ENCODE data around the gene HECA.
"Not testable (repeated sequence)": the region's sequence is repeated elsewhere in the genome, so short reads cannot be mapped to it uniquely, and the experiment has no call there.

The HECA gene

DNA sequence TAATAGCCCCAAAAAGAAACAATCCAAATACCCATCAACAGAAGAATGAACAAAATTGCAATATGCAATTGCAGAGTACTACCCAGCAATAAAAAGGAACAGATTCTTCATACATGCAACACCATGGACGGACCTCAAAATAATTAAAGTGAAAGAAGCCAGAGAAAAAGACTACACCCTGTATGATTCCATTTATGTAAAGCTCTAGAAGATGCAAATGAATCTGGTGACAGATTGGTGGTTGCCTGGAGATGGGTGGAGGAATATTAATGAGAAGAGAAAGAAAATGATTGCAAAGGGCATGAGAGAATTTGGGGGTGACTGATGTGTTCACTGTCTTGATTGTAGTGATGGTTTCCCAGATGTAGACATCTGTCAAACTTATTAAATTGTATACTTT, 51.8 kb downstream of the HECA start:
- Histone ChIP-seq H3K27ac (ENCODE audit: low read depth, low read length) (no peak overlapping the region), H3K36me3 (ENCODE audit: control insufficient read depth in 5 of 5, insufficient read depth in 5 of 5, low read length in 5 of 5) (peaks cover 0 to 6% (median 1%) of the 10 kb centered on the region in 5 donors), H3K27me3 (ENCODE audit: control insufficient read depth in 5 of 5, insufficient read depth in 4 of 5, low read length in 5 of 5) (no peaks in the 10 kb centered on the region), H3K4me3 (ENCODE audit: low read depth in 1 of 5, low read length in 5 of 5) (no peak overlapping the region), H3K9ac (ENCODE audit: low read length in 5 of 5) (no peak overlapping the region), H3K9me3 (ENCODE audit: control insufficient read depth in 5 of 5, low read length in 5 of 5) (no peaks in the 10 kb centered on the region), H3K4me1 (ENCODE audit: control insufficient read depth in 5 of 5, insufficient read depth in 5 of 5, low read length in 5 of 5) (no peaks in the 10 kb centered on the region)

DNA sequence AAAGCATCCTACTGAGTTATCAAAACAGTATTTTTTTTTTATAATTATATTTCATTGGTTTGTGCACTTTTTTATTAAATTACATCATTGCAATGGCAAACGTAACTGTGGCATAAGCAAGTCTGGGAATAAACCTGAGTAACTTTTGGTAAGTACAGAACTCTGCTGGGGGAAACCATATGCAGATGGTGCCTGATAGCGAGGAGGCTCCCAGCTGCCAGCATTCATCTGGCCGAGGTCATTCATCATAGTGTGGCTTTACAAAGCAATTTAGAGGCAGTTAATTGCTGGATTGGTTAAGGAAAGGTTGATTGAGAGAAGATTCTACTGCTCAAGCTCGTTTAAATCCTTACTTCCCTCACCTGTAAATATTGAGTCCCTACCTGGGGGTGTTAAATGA, 52.6 kb downstream of the HECA start:
- H3K36me3 ChIP-seq (ENCODE audit: control insufficient read depth in 5 of 5, insufficient read depth in 5 of 5, low read length in 5 of 5): peaks cover 0 to 4% (median 0%) of the 10 kb centered on the region in 5 donors
- H3K9me3 ChIP-seq (ENCODE audit: control insufficient read depth in 5 of 5, low read length in 5 of 5): no peaks in the 10 kb centered on the region
- no peak overlapping the region for H3K4me3 ChIP-seq (ENCODE audit: low read depth in 1 of 5, low read length in 5 of 5)
- no peaks in the 10 kb centered on the region for H3K27me3 ChIP-seq (ENCODE audit: control insufficient read depth in 5 of 5, insufficient read depth in 4 of 5, low read length in 5 of 5)
- no peak overlapping the region for H3K27ac ChIP-seq (ENCODE audit: low read depth, low read length)
- no peak overlapping the region for H3K9ac ChIP-seq (ENCODE audit: low read length in 5 of 5)
- H3K4me1 ChIP-seq (ENCODE audit: control insufficient read depth in 5 of 5, insufficient read depth in 5 of 5, low read length in 5 of 5): no peaks in the 10 kb centered on the region

DNA sequence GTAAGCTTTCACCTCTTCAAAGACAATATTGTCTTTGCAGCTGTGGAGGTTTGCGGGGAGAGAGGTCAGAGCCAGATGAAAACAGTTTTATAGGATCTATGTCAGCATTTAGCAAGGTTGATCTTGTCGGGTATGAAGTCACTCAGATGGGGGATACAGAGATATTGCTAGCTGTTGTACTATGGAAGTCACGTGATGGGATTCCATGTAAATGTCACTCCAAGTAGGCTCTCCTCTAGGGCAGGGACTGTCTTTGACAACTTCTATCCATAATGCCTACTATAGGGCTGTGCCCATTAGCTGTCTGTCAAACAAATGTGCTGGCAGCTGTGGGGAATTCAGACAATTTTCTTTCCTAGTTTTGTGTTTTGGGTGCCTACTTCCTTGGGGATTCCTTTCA, 54.8 kb downstream of the HECA start:
- Histone ChIP-seq H3K4me3 (ENCODE audit: low read depth in 1 of 5, low read length in 5 of 5) (no peak overlapping the region), H3K9ac (ENCODE audit: low read length in 5 of 5) (no peak overlapping the region), H3K9me3 (ENCODE audit: control insufficient read depth in 5 of 5, low read length in 5 of 5) (no peaks in the 10 kb centered on the region), H3K27ac (ENCODE audit: low read depth, low read length) (no peak overlapping the region), H3K36me3 (ENCODE audit: control insufficient read depth in 5 of 5, insufficient read depth in 5 of 5, low read length in 5 of 5) (no peaks in the 10 kb centered on the region), H3K4me1 (ENCODE audit: control insufficient read depth in 5 of 5, insufficient read depth in 5 of 5, low read length in 5 of 5) (no peaks in the 10 kb centered on the region), H3K27me3 (ENCODE audit: control insufficient read depth in 5 of 5, insufficient read depth in 4 of 5, low read length in 5 of 5) (no peaks in the 10 kb centered on the region)

GRCh38 chr6:139194740-139195139, 59.9 kb downstream of the HECA start:
- H3K4me1 ChIP-seq (ENCODE audit: control insufficient read depth in 5 of 5, insufficient read depth in 5 of 5, low read length in 5 of 5): no peaks in the 10 kb centered on the region
- H3K27me3 ChIP-seq (ENCODE audit: control insufficient read depth in 5 of 5, insufficient read depth in 4 of 5, low read length in 5 of 5): no peaks in the 10 kb centered on the region
- H3K36me3 ChIP-seq (ENCODE audit: control insufficient read depth in 5 of 5, insufficient read depth in 5 of 5, low read length in 5 of 5): no peaks in the 10 kb centered on the region
- no peak overlapping the region for H3K4me3 ChIP-seq (ENCODE audit: low read depth in 1 of 5, low read length in 5 of 5)
- no peak overlapping the region for H3K27ac ChIP-seq (ENCODE audit: low read depth, low read length)
- H3K9me3 ChIP-seq (ENCODE audit: control insufficient read depth in 5 of 5, low read length in 5 of 5): no peaks in the 10 kb centered on the region
- H3K9ac ChIP-seq (ENCODE audit: low read length in 5 of 5): no peak overlapping the region

- Histone ChIP-seq H3K9ac (ENCODE audit: low read length in 5 of 5) (no peak overlapping the region), H3K9me3 (ENCODE audit: control insufficient read depth in 5 of 5, low read length in 5 of 5) (peaks cover 0 to 3% (median 0%) of the 10 kb centered on the region in 5 donors), H3K4me3 (ENCODE audit: low read depth in 1 of 5, low read length in 5 of 5) (no peak overlapping the region), H3K36me3 (ENCODE audit: control insufficient read depth in 5 of 5, insufficient read depth in 5 of 5, low read length in 5 of 5) (no peaks in the 10 kb centered on the region), H3K4me1 (ENCODE audit: control insufficient read depth in 5 of 5, insufficient read depth in 5 of 5, low read length in 5 of 5) (no peaks in the 10 kb centered on the region), H3K27ac (ENCODE audit: low read depth, low read length) (no peak overlapping the region), H3K27me3 (ENCODE audit: control insufficient read depth in 5 of 5, insufficient read depth in 4 of 5, low read length in 5 of 5) (no peaks in the 10 kb centered on the region)
Measured at GRCh38 chr6:139198529-139199288, 63.8 kb downstream of the HECA start.

GRCh38 chr6:139201378-139201777, 66.5 kb downstream of the HECA start:
- no peak overlapping the region for H3K4me3 ChIP-seq (ENCODE audit: low read depth in 1 of 5, low read length in 5 of 5)
- no peak overlapping the region for H3K27ac ChIP-seq (ENCODE audit: low read depth, low read length)
- peaks cover 0 to 9% (median 6%) of the 10 kb centered on the region in 5 donors for H3K9me3 ChIP-seq (ENCODE audit: control insufficient read depth in 5 of 5, low read length in 5 of 5)
- no peaks in the 10 kb centered on the region for H3K36me3 ChIP-seq (ENCODE audit: control insufficient read depth in 5 of 5, insufficient read depth in 5 of 5, low read length in 5 of 5)
- no peak overlapping the region for H3K9ac ChIP-seq (ENCODE audit: low read length in 5 of 5)
- no peaks in the 10 kb centered on the region for H3K4me1 ChIP-seq (ENCODE audit: control insufficient read depth in 5 of 5, insufficient read depth in 5 of 5, low read length in 5 of 5)
- H3K27me3 ChIP-seq (ENCODE audit: control insufficient read depth in 5 of 5, insufficient read depth in 4 of 5, low read length in 5 of 5): no peaks in the 10 kb centered on the region

DNA sequence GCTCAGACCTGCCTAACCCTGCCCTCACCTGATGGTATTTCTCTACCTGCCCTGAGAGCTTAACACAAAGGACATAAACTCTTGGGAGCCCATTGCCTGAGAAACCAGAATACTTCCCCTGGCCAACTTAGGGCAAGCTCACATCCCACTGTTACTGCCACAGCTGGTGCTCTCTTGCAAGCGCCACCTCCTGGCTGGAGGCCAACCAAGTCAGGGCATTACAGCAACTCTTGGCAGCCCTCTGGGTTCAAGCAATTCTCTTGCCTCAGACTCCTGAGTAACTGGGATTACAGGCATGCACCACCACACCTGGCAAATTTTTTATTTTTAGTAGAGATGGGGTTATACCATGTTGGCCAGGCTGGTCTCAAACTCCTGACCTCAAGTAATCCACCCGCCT, 70.1 kb downstream of the HECA start:
- Histone ChIP-seq H3K9me3 (ENCODE audit: control insufficient read depth in 5 of 5, low read length in 5 of 5) (peaks cover 0 to 14% (median 6%) of the 10 kb centered on the region in 5 donors), H3K9ac (ENCODE audit: low read length in 5 of 5) (no peak overlapping the region), H3K27ac (ENCODE audit: low read depth, low read length) (no peak overlapping the region), H3K4me1 (ENCODE audit: control insufficient read depth in 5 of 5, insufficient read depth in 5 of 5, low read length in 5 of 5) (no peaks in the 10 kb centered on the region), H3K27me3 (ENCODE audit: control insufficient read depth in 5 of 5, insufficient read depth in 4 of 5, low read length in 5 of 5) (no peaks in the 10 kb centered on the region), H3K36me3 (ENCODE audit: control insufficient read depth in 5 of 5, insufficient read depth in 5 of 5, low read length in 5 of 5) (no peaks in the 10 kb centered on the region), H3K4me3 (ENCODE audit: low read depth in 1 of 5, low read length in 5 of 5) (no peak overlapping the region)

- H3K27me3 ChIP-seq (ENCODE audit: control insufficient read depth in 5 of 5, insufficient read depth in 4 of 5, low read length in 5 of 5): no peaks in the 10 kb centered on the region
- no peak overlapping the region for H3K4me3 ChIP-seq (ENCODE audit: low read depth in 1 of 5, low read length in 5 of 5)
- H3K4me1 ChIP-seq (ENCODE audit: control insufficient read depth in 5 of 5, insufficient read depth in 5 of 5, low read length in 5 of 5): no peaks in the 10 kb centered on the region
- no peak overlapping the region for H3K27ac ChIP-seq (ENCODE audit: low read depth, low read length)
- H3K9me3 ChIP-seq (ENCODE audit: control insufficient read depth in 5 of 5, low read length in 5 of 5): peaks cover 0 to 14% (median 6%) of the 10 kb centered on the region in 5 donors
- no peaks in the 10 kb centered on the region for H3K36me3 ChIP-seq (ENCODE audit: control insufficient read depth in 5 of 5, insufficient read depth in 5 of 5, low read length in 5 of 5)
- H3K9ac ChIP-seq (ENCODE audit: low read length in 5 of 5): no peak overlapping the region
Measured at GRCh38 chr6:139205843-139206242, 71.0 kb downstream of the HECA start.

DNA sequence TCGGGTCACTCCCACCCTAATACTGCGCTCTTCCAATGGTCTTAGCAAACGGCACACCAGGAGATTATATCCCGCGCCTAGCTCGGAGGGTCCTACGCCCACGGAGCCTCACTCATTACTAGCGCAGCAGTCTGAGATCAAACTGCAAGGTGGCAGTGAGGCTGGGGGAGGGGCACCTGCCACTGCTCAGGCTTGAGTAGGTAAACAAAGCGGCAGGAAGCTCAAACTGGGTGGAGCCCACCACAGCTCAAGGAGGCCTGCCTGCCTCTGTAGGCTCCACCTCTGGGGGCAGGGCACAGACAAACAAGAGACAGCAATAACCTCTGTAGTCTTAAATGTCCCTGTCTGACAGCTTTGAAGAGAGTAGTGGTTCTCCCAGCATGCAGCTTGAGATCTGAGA, 75.9 kb downstream of the HECA start:
- not testable (repeated sequence) for H3K4me1 ChIP-seq (ENCODE audit: control insufficient read depth in 5 of 5, insufficient read depth in 5 of 5, low read length in 5 of 5); H3K27ac ChIP-seq (ENCODE audit: low read depth, low read length); H3K36me3 ChIP-seq (ENCODE audit: control insufficient read depth in 5 of 5, insufficient read depth in 5 of 5, low read length in 5 of 5); H3K27me3 ChIP-seq (ENCODE audit: control insufficient read depth in 5 of 5, insufficient read depth in 4 of 5, low read length in 5 of 5); H3K9ac ChIP-seq (ENCODE audit: low read length in 5 of 5); H3K4me3 ChIP-seq (ENCODE audit: low read depth in 1 of 5, low read length in 5 of 5)
- peaks cover 0 to 12% (median 6%) of the 10 kb centered on the region in 5 donors for H3K9me3 ChIP-seq (ENCODE audit: control insufficient read depth in 5 of 5, low read length in 5 of 5)

DNA sequence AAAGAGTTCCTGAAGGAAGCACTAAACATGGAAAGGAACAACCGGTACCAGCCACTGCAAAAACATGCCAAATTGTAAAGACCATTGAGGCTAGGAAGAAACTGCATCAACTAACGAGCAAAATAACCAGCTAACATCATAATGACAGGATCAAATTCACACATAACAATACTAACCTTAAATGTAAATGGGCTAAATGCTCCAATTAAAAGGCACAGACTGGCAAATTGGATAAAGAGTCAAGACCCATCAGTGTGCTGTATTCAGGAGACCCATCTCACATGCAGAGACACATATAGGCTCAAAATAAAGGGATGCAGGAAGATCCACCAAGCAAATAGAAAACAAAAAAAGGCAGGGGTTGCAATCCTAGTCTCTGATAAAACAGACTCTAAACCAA, 77.6 kb downstream of the HECA start:
- H3K27ac ChIP-seq (ENCODE audit: low read depth, low read length); H3K4me3 ChIP-seq (ENCODE audit: low read depth in 1 of 5, low read length in 5 of 5); H3K9me3 ChIP-seq (ENCODE audit: control insufficient read depth in 5 of 5, low read length in 5 of 5); H3K36me3 ChIP-seq (ENCODE audit: control insufficient read depth in 5 of 5, insufficient read depth in 5 of 5, low read length in 5 of 5); H3K4me1 ChIP-seq (ENCODE audit: control insufficient read depth in 5 of 5, insufficient read depth in 5 of 5, low read length in 5 of 5); H3K9ac ChIP-seq (ENCODE audit: low read length in 5 of 5); H3K27me3 ChIP-seq (ENCODE audit: control insufficient read depth in 5 of 5, insufficient read depth in 4 of 5, low read length in 5 of 5): not testable (repeated sequence)
